Measurements from ENCODE around the gene KRT79.

GRCh38 chr12:52815161-52815560 lies 18.9 kb downstream of the KRT79 start:
- TF ChIP-seq CTCF (IDR thresholded peaks at IDR 0.05) (no peak), POLR2A (IDR thresholded peaks at IDR 0.05) (no peak), EP300 (IDR thresholded peaks at IDR 0.05) (no peak)
